OCI-LY7 (cell line): Measurements from ENCODE around the gene FZD10. TPM values are rescaled to one million over a fixed set of nuclear protein-coding genes. Genes with fewer than 3 reads are reported as not detected.

Experiments used
- BruUV-seq: library from RNA; stranded (reverse); fragments of 400-500 nt; replicated peaks from 2 replicates; lab custom pipeline; 2021; lab: Mats Ljungman, UMichigan
- CTCF ChIA-PET: fragments of 300-600 bp; sonication (Branson Sonifier 250); formaldehyde crosslinking; loops from one replicate; lab custom pipeline; 2022; ENCODE audit warnings: antibody characterized with exemption; ENCODE audit not compliant: unreplicated experiment; lab: Charles Lee
- POLR2A ChIA-PET: fragments of 300-600 bp; sonication (Branson Sonifier 250); formaldehyde crosslinking; loops from one replicate; lab custom pipeline; 2022; ENCODE audit warnings: antibody characterized with exemption; lab: Charles Lee
- DNase-seq: peaks from one replicate; pipeline ENCODE4 v3.0.0-alpha.2; 2015; ENCODE audit warnings: low spot score
- H2AFZ ChIP-seq: fragments of 200-600 bp; sonication (generic), shearing (Covaris generic); 2 replicates; pipeline ENCODE4 v1.6.1; 2014; ENCODE audit warnings: mild to moderate bottlenecking, antibody characterized with exemption, low read length, moderate library complexity
- H3K27ac ChIP-seq: fragments of 200-600 bp; sonication (generic); 2 replicates; pipeline ENCODE4 v1.5.1; 2014; ENCODE audit warnings: mixed run types, low read depth, mild to moderate bottlenecking, moderate library complexity, low read length, inconsistent platforms; ENCODE audit not compliant: poor library complexity, severe bottlenecking
- H3K36me3 ChIP-seq: fragments of 200-600 bp; sonication (generic); 2 replicates; pipeline ENCODE4 v1.6.1; 2014; ENCODE audit warnings: mild to moderate bottlenecking, antibody characterized with exemption, low read length, moderate library complexity, mixed read lengths; ENCODE audit not compliant: insufficient read depth
- H3K4me1 ChIP-seq: fragments of 200-600 bp; sonication (generic); 2 replicates; pipeline ENCODE4 v1.5.1; 2014; ENCODE audit warnings: mild to moderate bottlenecking, low read length; ENCODE audit not compliant: insufficient read depth, poor library complexity, severe bottlenecking
- H3K4me2 ChIP-seq: fragments of 200-600 bp; sonication (generic); 2 replicates; pipeline ENCODE4 v1.6.1; 2014; ENCODE audit warnings: mild to moderate bottlenecking, low read length
- H3K4me3 ChIP-seq: fragments of 200-600 bp; sonication (generic); 2 replicates; pipeline ENCODE4 v1.5.1; 2014; ENCODE audit warnings: mild to moderate bottlenecking, low read depth, low read length; ENCODE audit not compliant: poor library complexity, severe bottlenecking
- H3K79me2 ChIP-seq: fragments of 200-600 bp; sonication (generic); 2 replicates; pipeline ENCODE4 v1.6.1; 2016; ENCODE audit warnings: low read depth, mild to moderate bottlenecking, low read length, moderate library complexity, mixed read lengths; ENCODE audit not compliant: insufficient read depth
- H3K9me2 ChIP-seq: fragments of 200-600 bp; sonication (generic); 2 replicates; pipeline ENCODE4 v1.6.1; 2016; ENCODE audit warnings: mild to moderate bottlenecking, low read length, mixed read lengths; ENCODE audit not compliant: insufficient read depth
- H3K9me3 ChIP-seq: fragments of 200-600 bp; sonication (generic); 2 replicates; pipeline ENCODE4 v1.6.1; 2014; ENCODE audit warnings: mild to moderate bottlenecking, mixed run types, low read length, mixed read lengths
- H4K20me1 ChIP-seq: fragments of 200-600 bp; sonication (generic); 2 replicates; pipeline ENCODE4 v1.6.1; 2014; ENCODE audit warnings: mild to moderate bottlenecking, antibody characterized with exemption, low read length, moderate library complexity, mixed read lengths; ENCODE audit not compliant: insufficient read depth
- CTCF ChIP-seq: fragments of 200-600 bp; sonication (generic); conservative IDR thresholded peaks from 2 replicates; pipeline ENCODE4 v1.5.1; 2014; ENCODE audit warnings: mild to moderate bottlenecking, antibody characterized with exemption, low read length, moderate library complexity, mixed read lengths
- EZH2phosphoT487 ChIP-seq: fragments of 200-600 bp; sonication (generic); IDR thresholded peaks from 2 replicates; pipeline ENCODE4 v1.6.1; 2018; ENCODE audit warnings: low read depth, borderline replicate concordance, mild to moderate bottlenecking, mixed run types, antibody characterized with exemption, low read length, moderate library complexity, mixed read lengths
- intact Hi-C: fragments of 100-400 bp; cut with micrococcal nuclease; formaldehyde crosslinking; loops from one replicate; pipeline ENCODE4 v1.10.0; 2022; ENCODE audit not compliant: unreplicated experiment
- total RNA-seq, 2 experiments: library from RNA; depleted of rRNA in 1 of 2; stranded (reverse); fragments of >200 nt in 1 of 2; shearing (Covaris generic) in 1 of 2; gene quantifications; 2 replicates each; pipeline ENCODE4 v1.2.3, GENCODE V29; 2014 to 2022

Gene FZD10
- total RNA-seq, 2 experiments from 2014 or later, result not detected

- intact Hi-C loops, result no loop called here
- no peaks in the 10 kb centered on the region for H3K9me2 ChIP-seq
- H4K20me1 ChIP-seq, result no peaks in the 10 kb centered on the region
- no peaks in the 10 kb centered on the region for H3K9me3 ChIP-seq
- BruUV-seq, result no TSS peak
- H3K4me3 ChIP-seq, result no peak overlapping the region
- no peaks in the 10 kb centered on the region for H3K36me3 ChIP-seq
- H3K79me2 ChIP-seq, result no peaks in the 10 kb centered on the region
- no peaks in the 10 kb centered on the region for H3K4me1 ChIP-seq
- POLR2A ChIA-PET, result no interaction called here
- CTCF ChIA-PET, result no interaction called here
- no peak overlapping the region for H3K27ac ChIP-seq
- DNase-seq, result no peak
- H3K4me2 ChIP-seq, result no peak overlapping the region
- TF ChIP-seq EZH2phosphoT487 (no peak), CTCF (no peak)
- H2AFZ ChIP-seq, result no peak overlapping the region
Measured at GRCh38 chr12:130156652-130157275, 5.5 kb upstream of the FZD10 start.

- CTCF ChIA-PET, result no interaction called here
- TF ChIP-seq EZH2phosphoT487 (no peak), CTCF (no peak)
- intact Hi-C loops, result no loop called here
- Histone ChIP-seq H2AFZ (no peak overlapping the region), H3K4me2 (no peak overlapping the region), H3K9me3 (no peaks in the 10 kb centered on the region), H3K4me3 (no peak overlapping the region), H3K9me2 (no peaks in the 10 kb centered on the region), H4K20me1 (no peaks in the 10 kb centered on the region), H3K27ac (no peak overlapping the region), H3K4me1 (no peaks in the 10 kb centered on the region), H3K36me3 (no peaks in the 10 kb centered on the region), H3K79me2 (no peaks in the 10 kb centered on the region)
- POLR2A ChIA-PET, result interaction anchor here (0.6 to 1.0 kb wide), 2 partner anchors 69 to 573 kb away, joined by 3 read pairs; no protein-coding TSS in a partner anchor
- BruUV-seq, result no TSS peak
- DNase-seq, result no peak
Measured at GRCh38 chr12:130157998-130158753, 4.1 kb upstream of the FZD10 start.

- Histone ChIP-seq H3K36me3 (no peaks in the 10 kb centered on the region), H3K9me2 (no peaks in the 10 kb centered on the region), H3K79me2 (no peaks in the 10 kb centered on the region), H4K20me1 (no peaks in the 10 kb centered on the region), H3K4me1 (no peaks in the 10 kb centered on the region), H2AFZ (no peak overlapping the region), H3K4me3 (no peak overlapping the region), H3K27ac (no peak overlapping the region), H3K9me3 (no peaks in the 10 kb centered on the region), H3K4me2 (no peak overlapping the region)
- no TSS peak for BruUV-seq
- ChIA-PET CTCF (no interaction called here), POLR2A (interaction anchor here (0.6 to 1.0 kb wide), 2 partner anchors 69 to 572 kb away, joined by 3 read pairs; no protein-coding TSS in a partner anchor)
- no peak for DNase-seq
- TF ChIP-seq EZH2phosphoT487 (no peak), CTCF (no peak)
- intact Hi-C loops, result no loop called here
Measured at GRCh38 chr12:130158754-130159059, 3.6 kb upstream of the FZD10 start.
